ENCODE data around the gene TSPY9. TPM values are rescaled to one million over a fixed set of nuclear protein-coding genes. Genes with fewer than 3 reads are reported as not detected.
"Not testable (repeated sequence)": the region's sequence is repeated elsewhere in the genome, so short reads cannot be mapped to it uniquely, and the experiment has no call there.

TSPY9 gene
- total RNA-seq, result not detected

GRCh38 chrY:9486967-9487366 is at the start of gene TSPY9:
TSPY9 (plus strand) TSS chrY:9487267; CDS start chrY:9487313, 46 bp downstream.
- H3K36me3 Mint-ChIP-seq; ATAC-seq; H3K4me3 Mint-ChIP-seq; CTCF ChIA-PET; H3K9me3 Mint-ChIP-seq (ENCODE audit: low read depth); H3K4me1 Mint-ChIP-seq; DNase-seq; H3K27me3 Mint-ChIP-seq; H3K27ac Mint-ChIP-seq: not testable (repeated sequence)

GRCh38 chrY:9466655-9467054 is 20.4 kb upstream of the TSPY9 start, which contains the start of gene TSPY1:
TSPY1 (plus strand) TSS chrY:9466955; CDS start chrY:9467001, 46 bp downstream.
- not testable (repeated sequence) for H3K9me3 Mint-ChIP-seq (ENCODE audit: low read depth); H3K36me3 Mint-ChIP-seq

GRCh38 chrY:9504396-9504795 is 17.3 kb downstream of the TSPY9 start:
- H3K4me3 Mint-ChIP-seq; H3K9me3 Mint-ChIP-seq (ENCODE audit: low read depth); ATAC-seq; H3K27me3 Mint-ChIP-seq; H3K36me3 Mint-ChIP-seq; H3K27ac Mint-ChIP-seq; H3K4me1 Mint-ChIP-seq; CTCF ChIA-PET: not testable (repeated sequence)
- DNase-seq, result peak; percentile 37

More at GRCh38 chrY:9466655-9467054, 20.4 kb upstream of the TSPY9 start, which contains the start of gene TSPY1:
- H3K4me1 Mint-ChIP-seq, H3K27ac Mint-ChIP-seq, DNase-seq, H3K4me3 Mint-ChIP-seq, H3K27me3 Mint-ChIP-seq, CTCF ChIA-PET, ATAC-seq: not testable (repeated sequence)

- CTCF ChIA-PET; H3K36me3 Mint-ChIP-seq; H3K27me3 Mint-ChIP-seq; H3K4me3 Mint-ChIP-seq; ATAC-seq; H3K4me1 Mint-ChIP-seq; H3K9me3 Mint-ChIP-seq (ENCODE audit: low read depth); H3K27ac Mint-ChIP-seq; DNase-seq: not testable (repeated sequence)
Observed at GRCh38 chrY:9516287-9516686, 29.2 kb downstream of the TSPY9 start.

GRCh38 chrY:9527580-9527979 is 40.5 kb downstream of the TSPY9 start, which contains the start of gene TSPY10:
TSPY10 (plus strand) TSS chrY:9527880; CDS start chrY:9527926, 46 bp downstream.
- H3K4me1 Mint-ChIP-seq; DNase-seq; H3K27me3 Mint-ChIP-seq; H3K27ac Mint-ChIP-seq; CTCF ChIA-PET; H3K36me3 Mint-ChIP-seq; H3K4me3 Mint-ChIP-seq; ATAC-seq; H3K9me3 Mint-ChIP-seq (ENCODE audit: low read depth): not testable (repeated sequence)

Other genes starting within 250 kb of the TSPY9 start
- not detected for gene TSPY4, start 149.8 kb upstream of the TSPY9 start, total RNA-seq
- gene TSPY8, start 129.5 kb upstream of the TSPY9 start, total RNA-seq, result not detected
- not detected for gene TSPY3, start 88.8 kb upstream of the TSPY9 start, total RNA-seq
- not detected for gene TSPY1, start 20.3 kb upstream of the TSPY9 start, total RNA-seq
- gene TSPY10, start 40.6 kb downstream of the TSPY9 start, total RNA-seq, result not detected

All from activated CD8-positive, alpha-beta memory T cell treated with anti-CD3 and anti-CD28 coated beads, Interleukin-2, amount 10 ng/mL, durations not matched to agents 7 days and 5 days (primary cell).